ENCODE data around the gene FCMR.

- TF ChIP-seq CTCF (IDR thresholded peaks at IDR 0.05; ENCODE audit: low read depth, low read length, poor library complexity, severe bottlenecking) (no peak), EZH2phosphoT487 (IDR thresholded peaks at IDR 0.05; ENCODE audit: borderline replicate concordance, low read length) (no peak)
Observed at GRCh38 chr1:206958144-206958543, 36.4 kb upstream of the FCMR start.

All from DOHH2 (cell line).